Spleen (tissue), 7 donors: Measurements from ENCODE around the gene IFI44.

Source experiments
- CTCF ChIP-seq, 11 experiments: fragments of 200-600 bp in 7 of 11; fragments of 450-650 bp in 4 of 11; sonication (generic) in 4 of 11; IDR thresholded peaks in 8 of 11; conservative IDR thresholded peaks in 3 of 11; 1 replicate in 7 of 11; 2 replicates in 4 of 11; pipeline versions ENCODE4 v1.4.0 to v1.8.0; 2016 to 2021; ENCODE audit warnings: antibody characterized with exemption in 11 of 11, inconsistent platforms in 4 of 11, mild to moderate bottlenecking in 1 of 11
- POLR2A ChIP-seq, 3 donors: fragments of 450-650 bp; IDR thresholded peaks; one replicate each; pipeline ENCODE4 v1.5.1; 2017; ENCODE audit warnings: antibody characterized with exemption in 3 of 3, mild to moderate bottlenecking in 1 of 3
- POLR2AphosphoS5 ChIP-seq, 3 donors: sonication (generic); formaldehyde crosslinking; IDR thresholded peaks; one replicate each; pipeline ENCODE4 v1.5.1; 2017; ENCODE audit warnings: antibody characterized with exemption in 3 of 3
- donor health status: DM: no; HTN: no; CAD: no; lungs with moderate emphysema.
- donor health status: DM: no; HTN: no; CAD: no.
- donor health status: DM: no; HTN: no; CAD: no.

DNA sequence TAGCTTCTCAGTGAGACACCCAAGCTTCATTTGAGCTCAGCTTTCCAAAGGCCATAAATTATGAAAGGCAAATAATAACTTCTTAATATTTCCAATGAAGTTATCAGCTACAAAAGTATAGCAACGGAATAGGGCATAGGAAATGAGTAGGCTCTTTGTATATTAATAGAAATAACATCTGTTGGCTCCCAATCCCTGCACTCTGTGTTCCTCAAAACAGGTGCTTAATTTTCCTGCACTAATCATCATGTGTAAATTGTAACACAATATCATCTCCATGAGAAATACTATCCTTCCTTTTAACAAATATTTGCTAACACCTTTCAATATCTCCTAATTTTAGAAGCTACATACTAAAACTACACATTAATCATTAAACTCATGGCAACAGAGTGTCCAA is 48.6 kb upstream of the IFI44 start:
- TF ChIP-seq CTCF (IDR thresholded peaks at IDR 0.05 in 8 of 11, conservative IDR thresholded peaks at IDR 0.05 in 3 of 11) (no peak), POLR2A (IDR thresholded peaks at IDR 0.05) (no peak), POLR2AphosphoS5 (IDR thresholded peaks at IDR 0.05) (no peak)
